ENCODE data around the gene ENTPD2. TPM values are rescaled to one million over a fixed set of nuclear protein-coding genes. Genes with fewer than 3 reads are reported as not detected.

Gene ENTPD2
- total and polyA plus RNA-seq, 9 of the 15 experiments (the other 6 are each of a cell fraction or from before 2014, with no cell fraction given): 0.04 to 0.60 (median 0.14) TPM; not detected in 4

- Histone ChIP-seq H3K36me3 (ENCODE audit: control insufficient read depth, insufficient read depth, low read length) (no peaks in the 10 kb centered on the region), H3K4me3 (no peak overlapping the region), H3K27ac (ENCODE audit: extremely low read depth, low read depth, low read length) (no peak overlapping the region), H3K9me1 (ENCODE audit: control insufficient read depth, insufficient read depth, low read length) (no peaks in the 10 kb centered on the region), H3K4me1 (replicated peaks in 1 of 2; ENCODE audit: control insufficient read depth in 2 of 2, insufficient read depth in 2 of 2, low read length in 2 of 2) (peaks cover 4 to 85% of the 10 kb centered on the region in 2 experiments; a peak in 4 of 5 replicates), H3K27me3 (ENCODE audit: control insufficient read depth in 2 of 2, insufficient read depth in 2 of 2, low read length in 2 of 2) (no peaks in the 10 kb centered on the region), H3K79me2 (ENCODE audit: control insufficient read depth, insufficient read depth, low read length) (no peaks in the 10 kb centered on the region), H3K9ac (ENCODE audit: insufficient read depth in 1 of 2, low read depth in 2 of 2, low read length in 2 of 2) (peak overlapping the region in 1 of 2 experiments; percentile 52; a peak in 2 of 4 replicates), H4K20me1 (replicated peaks; ENCODE audit: control insufficient read depth, insufficient read depth, low read length) (0 out of 2 replicates have a peak, but pooled peaks cover 5% of the 10 kb centered on the region), H3K4me2 (ENCODE audit: insufficient read depth, low read length) (no peak overlapping the region), H3K9me3 (replicated peaks; ENCODE audit: control insufficient read depth, insufficient read depth, low read depth, low read length) (no peaks in the 10 kb centered on the region), H2AFZ (ENCODE audit: low read depth, low read length) (no peak overlapping the region)
- in situ Hi-C loops (cut with MboI): no loop called here
- BruUV-seq (replicated peaks): no TSS peak
- 45% methylated on average over 22 of the region's 32 CpGs for WGBS (ENCODE audit: insufficient coverage, low coverage, missing lambda C conversion rate)
- intact Hi-C loops (cut with micrococcal nuclease): no loop called here
- no peak for DNase-seq (ENCODE audit: extremely low read depth in 1 of 4, low spot score in 3 of 4)
- CTCF ChIA-PET (ENCODE audit: low intra/inter-chr PET ratio): no interaction called here
- TF ChIP-seq BDP1 (IDR thresholded peaks at IDR 0.05; ENCODE audit: insufficient read depth, insufficient read length) (no peak), MED1 (CRISPR knock-in tag; IDR thresholded peaks at IDR 0.05; ENCODE audit: borderline replicate concordance) (0 out of 2 replicates have a peak, but pooled peaks have one; percentile 30), ZNF79 (CRISPR knock-in tag; IDR thresholded peaks at IDR 0.05; ENCODE audit: low read depth) (no peak), POLR2G (IDR thresholded peaks at IDR 0.05; ENCODE audit: low read depth, low read length) (0 out of 2 replicates have a peak, but pooled peaks have one; percentile 21)
- POLR2A ChIA-PET: no interaction called here
- no peak for FAIRE-seq
- no peak for ATAC-seq
Observed at GRCh38 chr9:137020771-137021567, 32.9 kb downstream of the ENTPD2 start.

Data from K562 (cell line).